ENCODE measurements around the gene PHRF1.

DNA sequence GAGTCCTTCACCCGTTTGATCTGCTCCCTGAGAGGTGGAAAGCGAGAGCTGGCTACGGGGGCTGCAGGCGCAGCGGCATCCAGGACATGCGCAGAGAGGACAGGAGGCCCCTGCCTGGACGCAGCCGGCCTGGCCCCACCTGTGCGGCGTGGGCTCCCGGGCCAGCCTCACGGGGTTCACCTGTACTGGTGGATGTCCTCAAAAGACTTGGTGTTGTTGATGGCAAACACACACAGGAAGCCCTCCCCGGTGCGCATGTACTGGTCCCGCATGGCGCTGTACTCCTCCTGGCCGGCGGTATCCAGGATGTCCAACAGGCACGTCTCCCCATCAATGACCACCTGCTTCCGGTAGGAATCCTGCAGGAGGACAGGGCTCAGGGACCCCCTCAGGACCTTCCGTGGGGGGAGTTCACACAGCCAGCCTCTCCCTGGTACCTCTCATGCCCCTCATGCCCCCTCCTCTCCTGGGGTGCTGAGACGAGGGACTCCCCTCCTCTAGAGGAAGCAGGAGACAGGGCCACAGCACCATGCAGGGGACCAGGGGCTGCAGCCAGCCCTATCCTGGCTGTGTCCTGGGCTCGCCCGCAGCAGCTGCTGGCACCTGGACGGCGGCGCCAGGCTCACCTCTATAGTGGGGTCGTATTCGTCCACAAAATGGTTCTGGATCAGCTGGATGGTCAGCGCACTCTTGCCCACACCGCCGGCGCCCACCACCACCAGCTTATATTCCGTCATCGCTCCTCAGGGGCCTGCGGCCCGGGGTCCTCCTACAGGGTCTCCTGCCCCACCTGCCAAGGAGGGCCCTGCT is 42.5 kb upstream of the PHRF1 start:
- TF ChIP-seq, protein P1, sequence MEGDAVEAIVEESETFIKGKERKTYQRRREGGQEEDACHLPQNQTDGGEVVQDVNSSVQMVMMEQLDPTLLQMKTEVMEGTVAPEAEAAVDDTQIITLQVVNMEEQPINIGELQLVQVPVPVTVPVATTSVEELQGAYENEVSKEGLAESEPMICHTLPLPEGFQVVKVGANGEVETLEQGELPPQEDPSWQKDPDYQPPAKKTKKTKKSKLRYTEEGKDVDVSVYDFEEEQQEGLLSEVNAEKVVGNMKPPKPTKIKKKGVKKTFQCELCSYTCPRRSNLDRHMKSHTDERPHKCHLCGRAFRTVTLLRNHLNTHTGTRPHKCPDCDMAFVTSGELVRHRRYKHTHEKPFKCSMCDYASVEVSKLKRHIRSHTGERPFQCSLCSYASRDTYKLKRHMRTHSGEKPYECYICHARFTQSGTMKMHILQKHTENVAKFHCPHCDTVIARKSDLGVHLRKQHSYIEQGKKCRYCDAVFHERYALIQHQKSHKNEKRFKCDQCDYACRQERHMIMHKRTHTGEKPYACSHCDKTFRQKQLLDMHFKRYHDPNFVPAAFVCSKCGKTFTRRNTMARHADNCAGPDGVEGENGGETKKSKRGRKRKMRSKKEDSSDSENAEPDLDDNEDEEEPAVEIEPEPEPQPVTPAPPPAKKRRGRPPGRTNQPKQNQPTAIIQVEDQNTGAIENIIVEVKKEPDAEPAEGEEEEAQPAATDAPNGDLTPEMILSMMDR (IDR thresholded peaks at IDR 0.05), result no peak
- no peak for TF ChIP-seq POLR2A (IDR thresholded peaks at IDR 0.05)
